Measurements from ENCODE around the gene MS4A18.

- TF ChIP-seq POLR2A (IDR thresholded peaks at IDR 0.05; ENCODE audit: extremely low read depth, insufficient read length) = no peak
- TF ChIP-seq CTCF (IDR thresholded peaks at IDR 0.05; ENCODE audit: low read depth, low read length) = no peak
- TF ChIP-seq MAX (IDR thresholded peaks at IDR 0.05; ENCODE audit: low read depth, low read length) = no peak
Measured at GRCh38 chr11:60769811-60770210, 45.3 kb downstream of the MS4A18 start.
